MM.1S (cell line): ENCODE data around the gene SNRNP40.

Experiments used
- CTCF ChIP-seq: fragments of 300-600 bp; sonication (generic); IDR thresholded peaks from 2 replicates; pipeline ENCODE4 v1.5.1; 2016; ENCODE audit warnings: antibody characterized with exemption, low read length, mixed read lengths
- EZH2 ChIP-seq: fragments of 300-600 bp; sonication (generic); optimal IDR thresholded peaks from 2 replicates; pipeline ENCODE3; 2017; ENCODE audit warnings: low read depth, mild to moderate bottlenecking, antibody characterized with exemption, low read length, mixed read lengths

- TF ChIP-seq CTCF (no peak), EZH2 (no peak)
Measured at GRCh38 chr1:31248276-31248675, 48.3 kb downstream of the SNRNP40 start.
